Measurements from ENCODE around the gene DAAM2.

- TF ChIP-seq CTCF (IDR thresholded peaks at IDR 0.05): no peak
- no peak for TF ChIP-seq POLR2A (IDR thresholded peaks at IDR 0.05)
Measured at GRCh38 chr6:39929039-39929732, 137.0 kb downstream of the DAAM2 start.
